ENCODE measurements around the gene KDM2A.

DNA sequence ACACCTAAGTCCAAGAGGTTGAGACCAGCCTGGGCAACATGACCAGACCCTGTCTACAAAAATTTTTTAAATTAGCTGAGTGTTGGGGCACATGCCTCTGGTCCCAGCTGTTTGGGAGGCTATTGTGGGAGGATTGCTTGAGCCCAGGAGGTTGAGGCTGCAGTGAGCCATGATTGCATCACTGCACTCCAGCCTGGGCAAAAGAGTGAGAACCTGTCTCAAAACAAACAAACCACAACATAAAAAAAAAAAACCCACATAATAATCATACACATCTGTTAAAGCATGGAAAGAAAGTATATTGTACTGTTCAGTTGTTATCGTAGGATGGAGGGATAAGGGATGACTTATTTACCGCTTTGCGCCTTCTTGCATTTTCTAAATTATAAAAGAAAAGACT is 111.3 kb downstream of the KDM2A start:
- no peak for TF ChIP-seq POLR2A (IDR thresholded peaks at IDR 0.05; ENCODE audit: extremely low read depth, insufficient read length)
- TF ChIP-seq, protein P1, sequence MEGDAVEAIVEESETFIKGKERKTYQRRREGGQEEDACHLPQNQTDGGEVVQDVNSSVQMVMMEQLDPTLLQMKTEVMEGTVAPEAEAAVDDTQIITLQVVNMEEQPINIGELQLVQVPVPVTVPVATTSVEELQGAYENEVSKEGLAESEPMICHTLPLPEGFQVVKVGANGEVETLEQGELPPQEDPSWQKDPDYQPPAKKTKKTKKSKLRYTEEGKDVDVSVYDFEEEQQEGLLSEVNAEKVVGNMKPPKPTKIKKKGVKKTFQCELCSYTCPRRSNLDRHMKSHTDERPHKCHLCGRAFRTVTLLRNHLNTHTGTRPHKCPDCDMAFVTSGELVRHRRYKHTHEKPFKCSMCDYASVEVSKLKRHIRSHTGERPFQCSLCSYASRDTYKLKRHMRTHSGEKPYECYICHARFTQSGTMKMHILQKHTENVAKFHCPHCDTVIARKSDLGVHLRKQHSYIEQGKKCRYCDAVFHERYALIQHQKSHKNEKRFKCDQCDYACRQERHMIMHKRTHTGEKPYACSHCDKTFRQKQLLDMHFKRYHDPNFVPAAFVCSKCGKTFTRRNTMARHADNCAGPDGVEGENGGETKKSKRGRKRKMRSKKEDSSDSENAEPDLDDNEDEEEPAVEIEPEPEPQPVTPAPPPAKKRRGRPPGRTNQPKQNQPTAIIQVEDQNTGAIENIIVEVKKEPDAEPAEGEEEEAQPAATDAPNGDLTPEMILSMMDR (IDR thresholded peaks at IDR 0.05; ENCODE audit: low read depth, low read length): no peak
- TF ChIP-seq, protein P2, sequence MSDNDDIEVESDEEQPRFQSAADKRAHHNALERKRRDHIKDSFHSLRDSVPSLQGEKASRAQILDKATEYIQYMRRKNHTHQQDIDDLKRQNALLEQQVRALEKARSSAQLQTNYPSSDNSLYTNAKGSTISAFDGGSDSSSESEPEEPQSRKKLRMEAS (IDR thresholded peaks at IDR 0.05; ENCODE audit: low read depth, low read length): no peak
- TF ChIP-seq MYC (IDR thresholded peaks at IDR 0.05; ENCODE audit: low read depth, low read length): no peak

Data from NB4 (cell line).